Measurements from ENCODE around the gene SERPINE1. TPM values are rescaled to one million over a fixed set of nuclear protein-coding genes. Genes with fewer than 3 reads are reported as not detected.

Gene SERPINE1
- total and polyA plus RNA-seq, 2 of the 13 experiments (the other 11 are each of a cell fraction or from before 2014, with no cell fraction given): 21.2 to 1,576 TPM

DNA sequence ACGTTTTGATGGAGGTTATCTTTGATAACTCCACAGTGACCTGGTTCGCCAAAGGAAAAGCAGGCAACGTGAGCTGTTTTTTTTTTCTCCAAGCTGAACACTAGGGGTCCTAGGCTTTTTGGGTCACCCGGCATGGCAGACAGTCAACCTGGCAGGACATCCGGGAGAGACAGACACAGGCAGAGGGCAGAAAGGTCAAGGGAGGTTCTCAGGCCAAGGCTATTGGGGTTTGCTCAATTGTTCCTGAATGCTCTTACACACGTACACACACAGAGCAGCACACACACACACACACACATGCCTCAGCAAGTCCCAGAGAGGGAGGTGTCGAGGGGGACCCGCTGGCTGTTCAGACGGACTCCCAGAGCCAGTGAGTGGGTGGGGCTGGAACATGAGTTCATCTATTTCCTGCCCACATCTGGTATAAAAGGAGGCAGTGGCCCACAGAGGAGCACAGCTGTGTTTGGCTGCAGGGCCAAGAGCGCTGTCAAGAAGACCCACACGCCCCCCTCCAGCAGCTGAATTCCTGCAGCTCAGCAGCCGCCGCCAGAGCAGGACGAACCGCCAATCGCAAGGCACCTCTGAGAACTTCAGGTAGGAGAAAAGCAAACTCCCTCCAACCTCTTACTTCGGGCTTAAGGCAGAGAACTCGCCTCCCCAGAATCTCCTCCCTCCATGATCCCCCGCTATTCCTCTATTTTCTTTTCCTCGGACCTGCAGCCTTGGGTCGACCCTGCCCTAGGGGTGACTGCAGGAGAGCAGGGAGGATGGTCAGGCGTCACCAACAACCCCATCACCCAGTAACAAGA is at the start of gene SERPINE1 (continued):
- TF ChIP-seq, protein P1, sequence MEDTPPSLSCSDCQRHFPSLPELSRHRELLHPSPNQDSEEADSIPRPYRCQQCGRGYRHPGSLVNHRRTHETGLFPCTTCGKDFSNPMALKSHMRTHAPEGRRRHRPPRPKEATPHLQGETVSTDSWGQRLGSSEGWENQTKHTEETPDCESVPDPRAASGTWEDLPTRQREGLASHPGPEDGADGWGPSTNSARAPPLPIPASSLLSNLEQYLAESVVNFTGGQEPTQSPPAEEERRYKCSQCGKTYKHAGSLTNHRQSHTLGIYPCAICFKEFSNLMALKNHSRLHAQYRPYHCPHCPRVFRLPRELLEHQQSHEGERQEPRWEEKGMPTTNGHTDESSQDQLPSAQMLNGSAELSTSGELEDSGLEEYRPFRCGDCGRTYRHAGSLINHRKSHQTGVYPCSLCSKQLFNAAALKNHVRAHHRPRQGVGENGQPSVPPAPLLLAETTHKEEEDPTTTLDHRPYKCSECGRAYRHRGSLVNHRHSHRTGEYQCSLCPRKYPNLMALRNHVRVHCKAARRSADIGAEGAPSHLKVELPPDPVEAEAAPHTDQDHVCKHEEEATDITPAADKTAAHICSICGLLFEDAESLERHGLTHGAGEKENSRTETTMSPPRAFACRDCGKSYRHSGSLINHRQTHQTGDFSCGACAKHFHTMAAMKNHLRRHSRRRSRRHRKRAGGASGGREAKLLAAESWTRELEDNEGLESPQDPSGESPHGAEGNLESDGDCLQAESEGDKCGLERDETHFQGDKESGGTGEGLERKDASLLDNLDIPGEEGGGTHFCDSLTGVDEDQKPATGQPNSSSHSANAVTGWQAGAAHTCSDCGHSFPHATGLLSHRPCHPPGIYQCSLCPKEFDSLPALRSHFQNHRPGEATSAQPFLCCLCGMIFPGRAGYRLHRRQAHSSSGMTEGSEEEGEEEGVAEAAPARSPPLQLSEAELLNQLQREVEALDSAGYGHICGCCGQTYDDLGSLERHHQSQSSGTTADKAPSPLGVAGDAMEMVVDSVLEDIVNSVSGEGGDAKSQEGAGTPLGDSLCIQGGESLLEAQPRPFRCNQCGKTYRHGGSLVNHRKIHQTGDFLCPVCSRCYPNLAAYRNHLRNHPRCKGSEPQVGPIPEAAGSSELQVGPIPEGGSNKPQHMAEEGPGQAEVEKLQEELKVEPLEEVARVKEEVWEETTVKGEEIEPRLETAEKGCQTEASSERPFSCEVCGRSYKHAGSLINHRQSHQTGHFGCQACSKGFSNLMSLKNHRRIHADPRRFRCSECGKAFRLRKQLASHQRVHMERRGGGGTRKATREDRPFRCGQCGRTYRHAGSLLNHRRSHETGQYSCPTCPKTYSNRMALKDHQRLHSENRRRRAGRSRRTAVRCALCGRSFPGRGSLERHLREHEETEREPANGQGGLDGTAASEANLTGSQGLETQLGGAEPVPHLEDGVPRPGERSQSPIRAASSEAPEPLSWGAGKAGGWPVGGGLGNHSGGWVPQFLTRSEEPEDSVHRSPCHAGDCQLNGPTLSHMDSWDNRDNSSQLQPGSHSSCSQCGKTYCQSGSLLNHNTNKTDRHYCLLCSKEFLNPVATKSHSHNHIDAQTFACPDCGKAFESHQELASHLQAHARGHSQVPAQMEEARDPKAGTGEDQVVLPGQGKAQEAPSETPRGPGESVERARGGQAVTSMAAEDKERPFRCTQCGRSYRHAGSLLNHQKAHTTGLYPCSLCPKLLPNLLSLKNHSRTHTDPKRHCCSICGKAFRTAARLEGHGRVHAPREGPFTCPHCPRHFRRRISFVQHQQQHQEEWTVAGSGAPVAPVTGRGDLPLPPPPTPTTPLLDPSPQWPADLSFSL (CRISPR knock-in tag; IDR thresholded peaks at IDR 0.05): peak; percentile 96
- TF ChIP-seq YEATS4 (CRISPR knock-in tag; IDR thresholded peaks at IDR 0.05; ENCODE audit: borderline replicate concordance) (peak; percentile 71), ZNF597 (CRISPR knock-in tag; IDR thresholded peaks at IDR 0.05) (no peak), PATZ1 (CRISPR knock-in tag; IDR thresholded peaks at IDR 0.05) (peak; percentile 96), MBD4 (IDR thresholded peaks at IDR 0.05; ENCODE audit: borderline replicate concordance, low read length) (no peak), ATF1 (CRISPR knock-in tag; IDR thresholded peaks at IDR 0.05) (peak; percentile 59), ZNF101 (CRISPR knock-in tag; IDR thresholded peaks at IDR 0.05; ENCODE audit: borderline replicate concordance, low read depth) (no peak; the same call in 1 of the 2 replicates), ZNF562 (CRISPR knock-in tag; IDR thresholded peaks at IDR 0.05; ENCODE audit: borderline replicate concordance) (no peak), IRF2 (CRISPR knock-in tag; IDR thresholded peaks at IDR 0.05) (peak; percentile 23; the same call in 1 of the 2 replicates), ZNF264 (CRISPR knock-in tag; IDR thresholded peaks at IDR 0.05) (no peak), RARG (CRISPR knock-in tag; IDR thresholded peaks at IDR 0.05; ENCODE audit: low read depth) (peak; percentile 79; the same call in 1 of the 2 replicates), CENPBD1 (CRISPR knock-in tag; IDR thresholded peaks at IDR 0.05; ENCODE audit: borderline replicate concordance, low read depth) (no peak), ZNF616 (CRISPR knock-in tag; IDR thresholded peaks at IDR 0.05; ENCODE audit: low read depth) (no peak), ZNF234 (CRISPR knock-in tag; conservative IDR thresholded peaks at IDR 0.05) (no peak), CC2D1A (CRISPR knock-in tag; IDR thresholded peaks at IDR 0.05) (no peak), ZNF558 (CRISPR knock-in tag; IDR thresholded peaks at IDR 0.05; ENCODE audit: borderline replicate concordance) (no peak), STAT5B (CRISPR knock-in tag; IDR thresholded peaks at IDR 0.05) (no peak), ZNF326 (CRISPR knock-in tag; IDR thresholded peaks at IDR 0.05; ENCODE audit: borderline replicate concordance) (no peak)
- TF ChIP-seq, protein P2, sequence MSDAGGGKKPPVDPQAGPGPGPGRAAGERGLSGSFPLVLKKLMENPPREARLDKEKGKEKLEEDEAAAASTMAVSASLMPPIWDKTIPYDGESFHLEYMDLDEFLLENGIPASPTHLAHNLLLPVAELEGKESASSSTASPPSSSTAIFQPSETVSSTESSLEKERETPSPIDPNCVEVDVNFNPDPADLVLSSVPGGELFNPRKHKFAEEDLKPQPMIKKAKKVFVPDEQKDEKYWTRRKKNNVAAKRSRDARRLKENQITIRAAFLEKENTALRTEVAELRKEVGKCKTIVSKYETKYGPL (CRISPR knock-in tag; IDR thresholded peaks at IDR 0.05): no peak

Data from HepG2 (cell line).